ENCODE measurements around the gene EYS.
"Not testable (repeated sequence)": the region's sequence is repeated elsewhere in the genome, so short reads cannot be mapped to it uniquely, and the experiment has no call there.

Gene EYS

DNA sequence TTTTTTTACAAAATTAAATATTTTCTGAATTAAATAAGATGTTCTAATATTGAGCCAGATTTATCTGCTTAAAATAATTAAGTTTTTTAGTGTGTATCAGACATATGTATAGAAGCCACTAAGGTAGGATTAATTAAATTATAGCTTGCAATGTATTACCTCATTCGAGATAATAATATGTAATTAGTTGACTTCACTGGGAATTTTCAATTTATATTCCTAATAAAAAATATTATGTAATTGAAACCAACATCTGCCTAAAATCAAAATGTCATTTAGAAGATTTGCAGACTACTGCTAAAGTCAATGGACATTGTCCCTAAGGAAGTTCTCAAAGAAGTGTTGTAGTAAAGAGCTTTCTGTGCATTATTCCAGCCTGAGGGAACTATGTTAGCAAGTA is 254.7 kb downstream of the EYS start:
- no peak for DNase-seq (ENCODE audit: low spot score)

DNA sequence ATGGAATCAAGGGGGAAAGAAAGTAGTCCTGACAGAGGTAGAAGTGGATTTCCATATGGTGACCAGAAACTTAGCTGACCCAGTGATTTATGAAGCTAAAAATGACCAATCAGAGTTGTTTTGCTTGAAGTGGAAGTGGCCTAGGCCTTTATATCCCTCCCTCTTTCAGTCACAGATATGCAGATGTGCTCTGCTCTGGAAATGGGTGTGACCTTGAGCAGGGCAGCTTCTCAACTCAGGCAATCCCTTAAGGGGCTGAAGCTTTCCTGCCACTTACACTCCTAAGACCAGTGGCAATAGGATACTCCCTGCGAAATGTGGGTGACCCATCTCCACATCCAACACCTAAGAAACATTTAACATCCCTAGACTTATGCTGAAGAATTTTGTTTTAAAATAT is 256.6 kb downstream of the EYS start:
- no peak for DNase-seq (ENCODE audit: low spot score)

DNA sequence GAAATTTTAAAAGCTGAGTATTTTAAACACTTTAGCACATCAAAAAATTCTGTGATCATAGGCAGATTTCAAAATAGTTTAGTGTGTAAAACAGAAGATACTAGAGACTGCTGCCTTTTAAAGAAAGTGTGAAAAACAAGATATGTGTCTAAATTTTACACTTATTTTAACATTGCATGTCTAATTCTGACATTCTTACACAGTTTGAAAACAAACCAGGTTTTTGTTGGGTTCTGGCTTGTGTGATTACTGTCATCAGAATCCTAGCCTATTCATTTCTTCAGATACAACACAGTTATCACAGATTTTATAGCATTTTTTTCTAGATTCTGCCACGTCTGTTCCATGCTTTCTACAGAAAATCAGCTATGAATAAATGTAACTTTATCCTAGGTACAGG is 257.1 kb downstream of the EYS start:
- DNase-seq (ENCODE audit: low spot score): no peak

- DNase-seq (ENCODE audit: low spot score): no peak
Observed at GRCh38 chr6:65448866-65449265, 258.2 kb downstream of the EYS start.

- DNase-seq (ENCODE audit: low spot score): no peak
Observed at GRCh38 chr6:65436281-65436680, 270.7 kb downstream of the EYS start.

DNA sequence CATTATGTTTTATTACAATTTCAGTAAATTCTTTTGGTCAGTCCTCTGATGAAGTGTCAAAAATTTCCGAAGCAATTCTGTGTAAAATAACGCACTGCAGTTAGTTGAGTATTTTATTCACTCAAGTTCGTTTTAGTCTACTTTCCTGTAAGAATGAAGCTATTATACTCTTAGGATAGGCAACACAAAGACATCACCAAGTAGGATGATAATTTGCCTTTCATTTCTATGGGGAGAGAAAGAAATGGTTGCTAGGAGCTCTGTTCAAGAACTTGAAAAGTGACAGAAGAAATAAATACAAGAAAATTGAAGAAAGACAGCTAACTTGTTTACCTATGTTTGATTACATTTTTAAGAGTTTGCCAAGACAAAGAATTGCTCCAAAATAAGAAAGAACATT is 290.4 kb downstream of the EYS start:
- no peak for DNase-seq (ENCODE audit: low spot score)

DNA sequence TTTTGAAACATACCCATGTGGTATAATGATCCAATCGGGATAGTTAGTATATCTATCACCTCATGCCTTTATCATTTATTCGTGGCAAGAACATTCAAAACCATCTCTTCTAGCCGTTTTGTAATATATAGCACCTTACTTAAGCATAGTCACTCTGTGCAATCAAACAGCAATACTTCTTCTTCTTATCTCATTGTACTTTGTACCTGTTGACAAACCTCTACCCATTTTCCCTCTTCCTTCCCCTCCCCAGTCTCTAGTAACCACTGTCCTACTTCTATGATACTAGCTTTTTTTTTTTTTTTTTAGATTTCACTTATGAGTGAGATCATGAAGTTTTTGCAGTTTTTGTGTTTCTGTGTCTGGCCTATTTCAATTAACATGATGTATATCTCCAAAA is 296.7 kb downstream of the EYS start:
- DNase-seq (ENCODE audit: low spot score): no peak

DNA sequence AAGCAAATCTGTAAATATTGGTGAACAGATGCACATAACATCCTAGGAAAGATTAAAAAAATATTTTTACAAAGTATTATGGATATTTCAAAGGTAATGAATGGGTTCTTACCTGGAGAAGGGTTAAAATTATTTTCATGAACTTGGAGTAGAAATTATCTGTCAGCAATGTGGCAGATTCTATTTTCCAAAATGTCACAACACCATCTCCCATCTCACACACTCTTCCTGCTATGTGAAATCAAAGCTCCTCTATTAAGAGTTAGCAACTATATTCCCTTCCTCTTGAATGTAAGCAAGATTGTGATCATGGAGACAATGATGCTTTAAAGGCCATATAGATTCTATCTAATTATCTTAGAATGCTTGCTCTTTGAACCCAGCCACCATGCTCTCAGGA is 304.5 kb downstream of the EYS start:
- DNase-seq (ENCODE audit: low spot score): no peak

GRCh38 chr6:65399355-65400084 is 307.5 kb downstream of the EYS start:
- no peak for DNase-seq (ENCODE audit: low spot score)

DNA sequence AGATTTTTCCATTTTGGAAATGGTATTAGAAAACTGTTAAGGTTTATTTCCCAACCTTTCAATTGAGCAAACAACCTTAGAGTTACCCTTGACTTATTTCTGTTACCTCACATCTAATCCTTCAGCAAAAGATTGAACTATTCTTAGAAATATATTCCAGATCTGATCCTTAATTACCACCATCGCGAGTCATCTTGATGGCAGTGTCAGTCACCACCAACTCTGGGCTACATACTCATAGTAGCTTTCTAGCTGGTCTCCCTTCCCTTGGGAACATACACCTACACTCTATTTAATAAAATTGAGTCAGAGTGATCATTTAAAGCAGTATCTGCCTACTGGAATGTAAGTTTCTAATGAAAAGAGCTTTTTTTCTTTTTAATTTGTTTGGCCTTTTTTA is 308.2 kb downstream of the EYS start:
- no peak for DNase-seq (ENCODE audit: low spot score)

GRCh38 chr6:65350530-65350929 is 356.5 kb downstream of the EYS start:
- no peak for DNase-seq (ENCODE audit: low spot score)

DNA sequence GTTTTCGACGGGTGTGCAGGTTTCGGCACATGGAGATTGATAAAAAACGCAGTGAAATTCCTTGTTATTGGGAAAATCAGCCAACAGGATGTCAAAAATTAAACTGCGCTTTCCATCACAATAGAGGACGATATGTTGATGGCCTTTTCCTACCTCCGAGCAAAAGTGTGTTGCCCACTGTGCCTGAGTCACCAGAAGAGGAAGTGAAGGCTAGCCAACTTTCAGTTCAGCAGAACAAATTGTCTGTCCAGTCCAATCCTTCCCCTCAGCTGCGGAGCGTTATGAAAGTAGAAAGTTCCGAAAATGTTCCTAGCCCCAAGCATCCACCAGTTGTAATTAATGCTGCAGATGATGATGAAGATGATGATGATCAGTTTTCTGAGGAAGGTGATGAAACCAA is 404.4 kb downstream of the EYS start:
- not testable (repeated sequence) for DNase-seq (ENCODE audit: low spot score)

DNA sequence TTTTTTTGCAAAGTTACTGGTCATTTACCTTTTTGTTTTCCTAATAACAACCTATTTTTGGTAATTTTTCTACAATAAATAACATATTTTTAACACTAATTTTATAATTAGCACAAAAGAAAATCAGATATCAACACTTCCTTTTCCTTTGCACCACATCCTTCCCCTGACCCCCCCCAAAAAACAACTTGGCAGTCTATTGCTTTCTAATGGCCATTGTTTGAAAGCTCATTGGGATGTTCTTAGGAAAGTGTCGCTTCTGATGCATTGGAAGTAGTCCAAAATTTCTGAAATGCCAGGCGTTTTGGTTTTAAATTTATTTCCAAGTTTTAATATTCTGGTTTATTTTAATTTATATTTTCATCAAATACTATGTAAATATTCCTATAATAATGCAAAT is 407.8 kb downstream of the EYS start:
- DNase-seq (ENCODE audit: low spot score): no peak

DNA sequence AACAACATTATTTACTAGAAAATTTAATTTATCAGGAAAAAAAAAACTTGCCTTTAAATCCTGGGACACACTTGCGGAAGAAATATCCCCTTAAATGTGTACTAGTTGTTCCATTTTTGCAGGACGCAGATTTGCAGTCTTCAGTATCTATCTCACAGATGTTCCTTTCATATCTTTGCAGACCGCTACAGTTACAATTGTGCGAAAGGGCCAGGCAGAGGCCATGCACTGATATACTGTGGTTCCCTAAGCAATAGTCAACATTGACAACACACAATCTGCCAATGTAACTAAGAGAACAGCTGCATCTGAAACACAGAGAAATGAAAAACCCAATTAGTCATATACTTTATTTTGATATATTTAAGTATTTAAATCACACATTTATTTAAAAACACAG is 411.2 kb downstream of the EYS start:
- DNase-seq (ENCODE audit: low spot score): no peak

- no peak for DNase-seq (ENCODE audit: low spot score)
Observed at GRCh38 chr6:65289491-65289890, 417.5 kb downstream of the EYS start.

DNA sequence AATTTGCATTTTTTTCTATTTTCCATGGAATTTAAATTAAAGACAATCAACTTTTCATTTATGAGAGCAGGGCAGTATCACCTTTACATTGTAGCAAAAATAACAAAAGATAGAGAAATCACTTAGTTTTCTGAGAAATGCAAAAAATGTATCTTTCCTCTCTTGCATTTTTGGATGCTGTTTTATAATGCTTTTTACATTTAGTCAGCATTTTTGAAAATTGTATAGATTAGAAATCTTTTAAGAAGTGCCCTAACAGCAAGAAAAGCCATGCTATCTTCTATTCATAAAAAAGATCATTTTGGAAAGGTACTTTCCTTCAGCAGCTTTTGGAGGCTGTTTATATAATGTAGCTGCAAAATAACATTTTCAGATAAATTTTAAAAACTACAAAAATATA is 421.8 kb downstream of the EYS start:
- DNase-seq (ENCODE audit: low spot score): no peak

DNA sequence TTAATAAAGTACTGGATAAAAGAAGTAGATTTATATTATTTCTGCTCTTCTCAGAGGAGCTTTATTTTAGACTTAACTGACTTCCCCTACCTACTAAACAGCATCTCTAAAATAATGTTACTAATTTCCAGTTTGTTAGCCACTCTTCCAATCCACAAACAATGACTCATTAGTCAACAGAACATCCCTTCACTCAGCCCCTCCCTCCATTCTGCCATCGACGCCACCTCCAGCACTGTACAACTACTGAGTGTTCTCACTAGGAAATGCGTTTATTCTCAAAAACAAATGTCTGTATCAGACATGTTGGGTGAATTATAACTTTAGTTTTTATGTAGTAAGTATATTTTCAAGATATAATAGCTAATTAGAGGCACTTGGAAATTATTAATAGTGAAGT is 427.0 kb downstream of the EYS start:
- DNase-seq (ENCODE audit: low spot score): no peak

DNA sequence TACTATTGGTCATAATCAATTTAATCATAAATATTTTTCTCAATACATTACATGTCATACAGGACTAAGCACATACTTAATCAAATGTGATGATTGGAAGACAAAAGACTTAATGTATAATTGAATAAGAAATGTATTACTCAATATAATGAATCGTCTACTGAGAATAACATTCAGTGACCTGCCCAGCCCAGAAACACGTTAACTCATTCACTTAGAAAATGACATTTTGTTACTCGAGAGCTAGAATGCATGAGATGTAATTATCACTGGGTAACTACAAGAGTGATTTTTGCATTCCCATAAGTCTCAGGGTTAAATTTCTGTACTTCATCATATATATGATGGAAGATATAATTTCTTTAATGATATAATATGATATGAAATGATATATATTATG is 444.8 kb downstream of the EYS start:
- DNase-seq (ENCODE audit: low spot score): no peak

- DNase-seq (ENCODE audit: low spot score): no peak
Observed at GRCh38 chr6:65259982-65260381, 447.0 kb downstream of the EYS start.

DNA sequence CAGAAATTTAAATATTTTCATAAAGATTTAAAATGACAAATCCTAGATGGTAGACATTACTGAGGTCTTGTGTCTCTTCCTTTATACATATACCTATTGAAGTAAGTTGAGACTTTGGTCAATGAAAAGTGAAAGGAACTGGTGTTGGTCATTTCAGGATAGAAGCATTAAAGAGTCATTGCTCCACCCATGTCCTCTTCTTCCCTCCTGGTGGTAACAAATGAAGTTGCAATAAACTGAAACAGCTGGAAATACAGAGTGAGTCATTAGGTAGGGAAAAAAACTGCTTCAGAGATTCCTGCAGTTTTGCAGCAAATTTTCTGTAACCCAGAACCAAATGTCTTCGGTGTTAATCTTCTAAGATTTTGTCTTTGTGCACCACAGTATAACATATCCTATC is 448.0 kb downstream of the EYS start:
- DNase-seq (ENCODE audit: low spot score): no peak

DNA sequence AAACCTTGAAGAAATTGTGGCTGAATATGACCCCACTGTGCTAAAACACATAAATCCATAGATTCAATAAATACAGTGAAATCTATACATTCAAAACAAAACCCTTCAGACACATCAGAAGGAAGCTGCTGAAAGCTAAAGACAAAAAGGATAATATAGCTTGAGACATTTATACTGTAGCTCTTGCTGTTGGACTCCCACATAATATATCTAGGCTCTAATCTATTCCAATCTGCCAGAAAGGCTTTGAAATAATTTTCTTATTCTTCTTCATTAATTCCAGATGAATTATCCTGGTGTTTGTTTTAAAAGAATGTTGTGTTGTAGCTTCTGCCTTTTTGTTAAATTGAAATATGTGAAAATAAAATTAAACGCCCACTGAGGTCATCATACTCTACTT is 454.0 kb downstream of the EYS start:
- DNase-seq (ENCODE audit: low spot score): no peak

DNA sequence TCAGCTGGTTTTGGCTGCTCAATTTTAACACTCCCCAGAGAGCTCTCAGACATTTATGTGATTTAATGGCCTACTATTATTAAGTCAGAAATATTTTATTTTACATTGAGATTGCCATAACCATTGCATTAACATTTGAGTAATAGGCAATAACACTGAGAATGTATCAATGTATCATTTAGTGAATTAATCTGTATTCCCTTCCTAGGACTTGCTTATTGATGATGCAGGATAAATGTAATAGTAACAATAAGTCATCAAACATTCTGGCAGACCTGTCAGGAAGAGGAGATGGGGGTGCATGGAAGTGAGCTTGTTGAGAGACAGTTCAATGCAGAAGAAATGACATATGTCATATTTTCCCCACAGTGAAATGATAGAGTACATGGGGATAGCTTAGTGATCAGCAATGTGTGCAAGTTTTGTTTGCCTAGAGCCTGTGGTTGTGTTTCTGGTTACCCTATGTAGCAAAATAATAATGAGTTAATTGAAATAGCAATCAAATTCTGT is 458.9 kb downstream of the EYS start:
- DNase-seq (ENCODE audit: low spot score): no peak

DNA sequence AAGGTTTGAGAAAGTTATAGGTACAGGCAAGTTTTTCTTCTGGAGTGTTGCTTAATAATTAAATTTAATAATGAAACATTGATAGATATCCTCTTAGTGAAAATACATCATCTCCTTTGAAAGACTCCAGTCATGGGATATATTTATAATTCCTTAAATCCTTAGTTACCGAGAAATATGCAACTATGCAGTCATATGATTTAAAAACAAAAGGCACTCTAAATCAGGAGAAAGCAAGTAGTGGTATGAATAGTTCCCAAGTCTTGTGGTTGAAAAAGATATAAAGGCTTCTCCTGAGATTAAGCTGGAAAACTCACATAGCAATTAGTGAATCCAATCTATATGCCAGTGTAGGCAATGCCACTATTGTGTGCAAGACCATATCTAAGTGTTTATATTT is 475.4 kb downstream of the EYS start:
- no peak for DNase-seq (ENCODE audit: low spot score)

GRCh38 chr6:65229825-65230224 is 477.2 kb downstream of the EYS start:
- DNase-seq (ENCODE audit: low spot score): no peak

DNA sequence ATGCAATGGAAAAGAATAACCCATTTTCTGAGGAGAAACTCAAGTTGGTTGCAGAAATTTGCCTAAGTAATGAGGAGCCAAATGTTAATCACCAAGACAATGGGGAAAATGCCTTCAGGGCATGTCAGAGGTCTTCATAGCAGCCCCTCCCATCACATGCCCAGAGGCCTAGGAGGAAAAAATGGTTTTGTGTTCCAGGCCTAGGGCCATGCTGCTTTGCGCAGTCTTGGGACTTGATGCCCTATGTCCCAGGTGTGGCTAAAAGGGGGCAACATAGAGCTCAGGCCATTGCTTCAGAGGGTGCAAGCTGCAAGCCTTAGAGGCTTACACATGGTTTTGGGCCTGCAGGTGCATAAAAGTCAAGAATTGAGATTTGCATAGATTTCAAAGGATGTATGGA is 485.9 kb downstream of the EYS start:
- no peak for DNase-seq (ENCODE audit: low spot score)

Data from ecto neural progenitor cell (in vitro differentiated cells).